ENCODE data around the gene GARNL3.

GARNL3 gene

DNA sequence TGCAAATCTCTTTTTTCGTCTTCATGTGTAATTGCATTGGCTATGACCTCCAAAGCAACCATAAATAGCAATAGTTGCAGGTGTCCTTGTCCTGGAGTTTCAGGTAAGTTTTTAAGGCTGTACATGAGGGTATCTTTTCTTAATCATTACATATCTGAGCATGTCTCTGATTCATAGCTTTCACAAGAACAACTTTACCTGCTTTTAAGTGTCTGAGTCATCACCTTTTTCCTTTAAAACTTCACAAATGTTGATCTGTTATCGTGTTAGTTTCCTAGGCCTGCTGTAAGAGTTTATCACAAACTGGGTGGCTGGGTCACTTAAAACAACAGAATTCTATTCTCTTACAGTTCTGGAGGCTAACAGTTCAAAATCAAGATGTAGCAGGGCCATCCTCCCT, 13.8 kb downstream of the GARNL3 start:
- Histone ChIP-seq H3K9me3 (ENCODE audit: low read length) (no peaks in the 10 kb centered on the region), H3K27me3 (ENCODE audit: insufficient read depth, low read length) (no peaks in the 10 kb centered on the region), H3K4me3 (ENCODE audit: low read depth, low read length, poor library complexity, severe bottlenecking) (no peak overlapping the region), H3F3A (ENCODE audit: insufficient read depth, low read length) (0 out of 2 replicates have a peak, but pooled peaks cover 2% of the 10 kb centered on the region), H3K9me2 (ENCODE audit: low read depth, low read length) (no peaks in the 10 kb centered on the region), H3K4me1 (ENCODE audit: insufficient read depth, low read length, severe bottlenecking) (no peaks in the 10 kb centered on the region), H3K36me3 (ENCODE audit: insufficient read depth, low read length) (no peaks in the 10 kb centered on the region), H4K20me1 (ENCODE audit: insufficient read depth, low read length) (no peaks in the 10 kb centered on the region), H2AFZ (ENCODE audit: low read length) (no peak overlapping the region), H3K27ac (ENCODE audit: low read depth, low read length, poor library complexity, severe bottlenecking) (no peak overlapping the region), H3K9ac (ENCODE audit: low read length) (no peak overlapping the region), H3K4me2 (ENCODE audit: low read length) (no peak overlapping the region), H3K79me2 (ENCODE audit: insufficient read depth, low read length) (no peaks in the 10 kb centered on the region)
- TF ChIP-seq, protein P1, sequence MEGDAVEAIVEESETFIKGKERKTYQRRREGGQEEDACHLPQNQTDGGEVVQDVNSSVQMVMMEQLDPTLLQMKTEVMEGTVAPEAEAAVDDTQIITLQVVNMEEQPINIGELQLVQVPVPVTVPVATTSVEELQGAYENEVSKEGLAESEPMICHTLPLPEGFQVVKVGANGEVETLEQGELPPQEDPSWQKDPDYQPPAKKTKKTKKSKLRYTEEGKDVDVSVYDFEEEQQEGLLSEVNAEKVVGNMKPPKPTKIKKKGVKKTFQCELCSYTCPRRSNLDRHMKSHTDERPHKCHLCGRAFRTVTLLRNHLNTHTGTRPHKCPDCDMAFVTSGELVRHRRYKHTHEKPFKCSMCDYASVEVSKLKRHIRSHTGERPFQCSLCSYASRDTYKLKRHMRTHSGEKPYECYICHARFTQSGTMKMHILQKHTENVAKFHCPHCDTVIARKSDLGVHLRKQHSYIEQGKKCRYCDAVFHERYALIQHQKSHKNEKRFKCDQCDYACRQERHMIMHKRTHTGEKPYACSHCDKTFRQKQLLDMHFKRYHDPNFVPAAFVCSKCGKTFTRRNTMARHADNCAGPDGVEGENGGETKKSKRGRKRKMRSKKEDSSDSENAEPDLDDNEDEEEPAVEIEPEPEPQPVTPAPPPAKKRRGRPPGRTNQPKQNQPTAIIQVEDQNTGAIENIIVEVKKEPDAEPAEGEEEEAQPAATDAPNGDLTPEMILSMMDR (IDR thresholded peaks at IDR 0.05; ENCODE audit: low read length) = no peak
- no peak for TF ChIP-seq EZH2 (IDR thresholded peaks at IDR 0.05; ENCODE audit: borderline replicate concordance, low read length)

DNA sequence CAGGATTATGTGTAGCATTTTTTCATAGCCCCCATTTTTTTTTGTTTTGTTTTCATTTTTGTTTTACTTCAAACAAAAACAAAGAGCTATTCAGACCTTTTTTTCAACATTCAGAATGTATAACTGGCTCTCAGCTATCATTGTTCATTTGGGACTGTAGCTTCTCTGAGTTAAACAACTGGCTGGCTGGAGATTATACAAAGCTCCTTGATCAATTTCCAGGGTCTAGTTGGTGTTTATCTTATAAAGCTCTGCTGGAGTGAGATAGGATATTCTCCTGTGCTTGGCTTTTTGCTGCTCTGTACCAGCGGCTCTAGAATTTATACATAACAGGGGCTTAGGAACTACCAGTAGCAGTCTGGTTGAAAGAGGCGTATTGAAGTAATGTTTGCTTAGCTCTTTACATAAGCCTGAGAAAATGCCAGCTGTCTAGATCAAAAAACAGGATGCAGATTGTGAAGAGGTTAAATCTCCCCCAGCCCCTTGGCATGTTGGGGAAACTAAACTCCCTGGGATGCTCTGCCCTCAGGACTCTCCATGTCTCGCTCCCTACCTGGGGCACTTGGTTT, 15.2 kb downstream of the GARNL3 start:
- no peak overlapping the region for H3K9ac ChIP-seq (ENCODE audit: low read length)
- no peak overlapping the region for H3K4me2 ChIP-seq (ENCODE audit: low read length)

DNA sequence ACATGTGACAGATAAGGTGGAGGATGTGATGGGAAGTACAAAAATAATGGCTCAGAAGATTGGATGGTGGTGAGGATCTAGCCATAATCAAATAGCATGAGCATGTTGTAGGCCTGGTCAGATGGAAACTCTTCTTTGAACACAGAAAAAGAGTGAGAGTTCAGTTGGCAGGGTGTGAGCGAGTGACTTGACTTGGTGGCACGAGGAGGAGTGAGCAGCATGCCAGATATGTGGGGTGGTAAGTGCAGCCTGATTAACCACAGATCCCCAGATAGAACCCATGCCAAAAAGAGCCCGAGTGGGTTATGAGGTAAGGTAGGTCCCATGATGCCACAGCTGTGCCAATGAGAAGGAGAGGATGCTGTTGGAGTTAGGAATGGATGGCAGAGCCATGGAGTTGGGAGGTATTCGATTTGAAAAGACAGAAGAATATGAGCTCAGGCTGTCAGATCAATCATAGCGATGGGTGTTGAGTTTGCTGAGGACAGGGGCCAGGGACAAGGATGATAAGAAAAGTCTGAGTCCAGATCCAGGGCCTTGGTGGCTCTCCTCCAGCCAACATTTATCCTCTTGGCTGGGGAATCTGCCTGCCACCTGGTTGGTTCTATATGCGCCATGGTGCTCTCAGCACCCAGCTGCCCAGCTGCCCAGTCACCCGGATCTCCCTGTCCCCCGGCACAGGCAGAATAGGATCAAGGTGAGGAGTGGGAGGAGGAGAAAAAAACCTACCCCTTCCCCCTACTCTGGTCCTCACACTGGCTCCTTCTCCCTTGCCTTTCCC, 16.5 kb downstream of the GARNL3 start:
- no peak for TF ChIP-seq EZH2 (IDR thresholded peaks at IDR 0.05; ENCODE audit: borderline replicate concordance, low read length)
- TF ChIP-seq, protein P1 (IDR thresholded peaks at IDR 0.05; ENCODE audit: low read length) = no peak
- no peak overlapping the region for H3K4me2 ChIP-seq (ENCODE audit: low read length)

More for the DNA sequence above, 15.2 kb downstream of the GARNL3 start:
- no peak overlapping the region for H3K27ac ChIP-seq (ENCODE audit: low read depth, low read length, poor library complexity, severe bottlenecking)
- H3K9me3 ChIP-seq (ENCODE audit: low read length) = no peaks in the 10 kb centered on the region
- no peaks in the 10 kb centered on the region for H3K79me2 ChIP-seq (ENCODE audit: insufficient read depth, low read length)
- H4K20me1 ChIP-seq (ENCODE audit: insufficient read depth, low read length) = no peaks in the 10 kb centered on the region
- 0 out of 2 replicates have a peak, but pooled peaks cover 2% of the 10 kb centered on the region for H3F3A ChIP-seq (ENCODE audit: insufficient read depth, low read length)
- H3K4me1 ChIP-seq (ENCODE audit: insufficient read depth, low read length, severe bottlenecking) = no peaks in the 10 kb centered on the region
- H3K9me2 ChIP-seq (ENCODE audit: low read depth, low read length) = no peaks in the 10 kb centered on the region
- TF ChIP-seq EZH2 (IDR thresholded peaks at IDR 0.05; ENCODE audit: borderline replicate concordance, low read length) = no peak
- TF ChIP-seq, protein P1 (IDR thresholded peaks at IDR 0.05; ENCODE audit: low read length) = no peak
- H2AFZ ChIP-seq (ENCODE audit: low read length) = no peak overlapping the region
- H3K27me3 ChIP-seq (ENCODE audit: insufficient read depth, low read length) = no peaks in the 10 kb centered on the region
- H3K36me3 ChIP-seq (ENCODE audit: insufficient read depth, low read length) = no peaks in the 10 kb centered on the region
- no peak overlapping the region for H3K4me3 ChIP-seq (ENCODE audit: low read depth, low read length, poor library complexity, severe bottlenecking)

More for the DNA sequence above, 16.5 kb downstream of the GARNL3 start:
- Histone ChIP-seq H3K9me3 (ENCODE audit: low read length) (no peaks in the 10 kb centered on the region), H3K9ac (ENCODE audit: low read length) (no peak overlapping the region), H3K9me2 (ENCODE audit: low read depth, low read length) (no peaks in the 10 kb centered on the region), H2AFZ (ENCODE audit: low read length) (no peak overlapping the region), H3F3A (ENCODE audit: insufficient read depth, low read length) (no peaks in the 10 kb centered on the region), H3K27me3 (ENCODE audit: insufficient read depth, low read length) (no peaks in the 10 kb centered on the region), H3K36me3 (ENCODE audit: insufficient read depth, low read length) (no peaks in the 10 kb centered on the region), H3K4me3 (ENCODE audit: low read depth, low read length, poor library complexity, severe bottlenecking) (no peak overlapping the region), H3K79me2 (ENCODE audit: insufficient read depth, low read length) (no peaks in the 10 kb centered on the region), H3K27ac (ENCODE audit: low read depth, low read length, poor library complexity, severe bottlenecking) (no peak overlapping the region), H3K4me1 (ENCODE audit: insufficient read depth, low read length, severe bottlenecking) (no peaks in the 10 kb centered on the region), H4K20me1 (ENCODE audit: insufficient read depth, low read length) (no peaks in the 10 kb centered on the region)

Data from OCI-LY1 (cell line).